GM06990 (cell line): Measurements from ENCODE around the gene TMEM41B.
"Not testable (repeated sequence)": the region's sequence is repeated elsewhere in the genome, so short reads cannot be mapped to it uniquely, and the experiment has no call there.

Source experiments
- DNase-seq: peaks from one replicate; pipeline ENCODE4 v3.0.0-alpha.2; 2011; ENCODE audit not compliant: insufficient read length; ENCODE audit errors: extremely low read depth
- H3K27me3 ChIP-seq: replicated peaks from 2 replicates; pipeline ENCODE4 v1.6.0; 2011; ENCODE audit warnings: low read length; ENCODE audit not compliant: control insufficient read depth, insufficient read depth
- H3K36me3 ChIP-seq: 2 replicates; pipeline ENCODE4 v1.5.1; 2011; ENCODE audit warnings: low read length; ENCODE audit not compliant: control insufficient read depth, insufficient read depth
- H3K4me3 ChIP-seq: replicated peaks from 2 replicates; pipeline ENCODE4 v1.5.1; 2011; ENCODE audit warnings: low read depth, mild to moderate bottlenecking, control low read depth, low read length
- CTCF ChIP-seq: IDR thresholded peaks from 2 replicates; pipeline ENCODE4 v1.5.1; 2011; ENCODE audit warnings: low read length, control low read depth, mild to moderate bottlenecking, inconsistent platforms; ENCODE audit not compliant: insufficient read depth, poor library complexity, severe bottlenecking

Gene TMEM41B

GRCh38 chr11:9320047-9320446 lies 5.7 kb upstream of the TMEM41B start:
- no peak for TF ChIP-seq CTCF
- Histone ChIP-seq H3K36me3 (no peaks in the 10 kb centered on the region), H3K4me3 (no peak overlapping the region), H3K27me3 (no peaks in the 10 kb centered on the region)
- DNase-seq, result no peak

GRCh38 chr11:9319377-9320001 lies 5.1 kb upstream of the TMEM41B start:
- not testable (repeated sequence) for DNase-seq, H3K4me3 ChIP-seq, H3K27me3 ChIP-seq, H3K36me3 ChIP-seq

GRCh38 chr11:9318442-9319376 lies 4.3 kb upstream of the TMEM41B start:
- not testable (repeated sequence) for DNase-seq, H3K36me3 ChIP-seq, H3K27me3 ChIP-seq, H3K4me3 ChIP-seq

GRCh38 chr11:9316334-9316733 lies 1.9 kb upstream of the TMEM41B start:
- Histone ChIP-seq H3K36me3 (no peaks in the 10 kb centered on the region), H3K4me3 (no peak overlapping the region), H3K27me3 (no peaks in the 10 kb centered on the region)
- TF ChIP-seq CTCF, result no peak
- DNase-seq, result no peak

GRCh38 chr11:9315078-9315688 lies 790 bp upstream of the TMEM41B start:
- Histone ChIP-seq H3K36me3 (no peaks in the 10 kb centered on the region), H3K4me3 (peak overlapping the region; percentile 60), H3K27me3 (no peaks in the 10 kb centered on the region)
- DNase-seq, result no peak
- no peak for TF ChIP-seq CTCF

- no peak for TF ChIP-seq CTCF
- DNase-seq, result no peak
- peak overlapping the region; percentile 94 for H3K4me3 ChIP-seq
- no peaks in the 10 kb centered on the region for H3K27me3 ChIP-seq
- no peaks in the 10 kb centered on the region for H3K36me3 ChIP-seq
These were observed 624 bp downstream of the TMEM41B start for GRCh38 chr11:9313648-9314290.
